Upper lobe of left lung (tissue), 6 donors: ENCODE data around the gene OPN1SW. TPM values are rescaled to one million over a fixed set of nuclear protein-coding genes. Genes with fewer than 3 reads are reported as not detected.

ENCODE experiments used
- small RNA-seq, 4 donors: library from RNA; depleted of rRNA; stranded (forward); fragments of <200 nt; gene quantifications; one replicate each; pipeline ENCODE3, GENCODE V24; 2016
- total RNA-seq, 6 donors: library from RNA; depleted of rRNA in 4 of 6; stranded (reverse); fragments of >200 nt in 4 of 6; gene quantifications; one replicate each; pipeline versions ENCODE4 v1.1.0 to v1.2.1, GENCODE V29; 2016 to 2021
- donor health status: DM: no; HTN: no; CAD: no; lungs with moderate emphysema.
- donor health status: DM: no; HTN: yes; CAD: no; lungs with severe emphysema.

Gene OPN1SW
- total RNA-seq, 6 donors from 2014 or later, result not detected

Small RNA genes lying within 50 kb of the gene (small RNA-seq; reads per million reads assigned to genes)
- gene RN7SL81P, result 0 reads per million in 4 donors

Other genes starting within 250 kb of the OPN1SW start
- gene GARIN1A, start 103.5 kb downstream of the OPN1SW start, total RNA-seq, result 10 to 100 TPM in 2 of 6 donors, 1 to 10 TPM in 3, under 1 TPM in 1; 0.61 to 24.1 (median 3.1) TPM
- gene CALU, start 36.4 kb downstream of the OPN1SW start, total RNA-seq, result 100 to 1,000 TPM in 2 of 6 donors, 10 to 100 TPM in 4; 25.1 to 113 (median 76.6) TPM
- gene CCDC136, start 16.2 kb upstream of the OPN1SW start, total RNA-seq, result 1 to 10 TPM in 5 of 6 donors, under 1 TPM in 1; 0.46 to 7.2 (median 2.2) TPM
- 10 to 100 TPM in 1 of 6 donors, 1 to 10 TPM in 5; 2.1 to 19.6 (median 4.9) TPM for gene FLNC, start 54.6 kb upstream of the OPN1SW start, total RNA-seq
- gene ATP6V1F, start 87.1 kb upstream of the OPN1SW start, total RNA-seq, result 100 to 1,000 TPM in 5 of 6 donors, 10 to 100 TPM in 1; 99.8 to 224 (median 156) TPM
- 1 to 10 TPM in 3 of 6 donors, under 1 TPM in 2, not detected in 1; 0.15 to 2.1 (median 1.1) TPM for gene KCP, start 134.9 kb upstream of the OPN1SW start, total RNA-seq
- gene IRF5, start 162.1 kb upstream of the OPN1SW start, total RNA-seq, result 10 to 100 TPM; 10.7 to 83.8 (median 45.8) TPM